ENCODE data around the gene CENPF.
"Not testable (repeated sequence)": the region's sequence is repeated elsewhere in the genome, so short reads cannot be mapped to it uniquely, and the experiment has no call there.

Gene CENPF

GRCh38 chr1:214602764-214603657, at the start of gene CENPF:
Gene CENPF (plus strand): TSS chr1:214603195. CDS start chr1:214613755, 10,560 bp downstream.
- DNase-seq = peak; percentile 97

GRCh38 chr1:214557952-214558735, 44.9 kb upstream of the CENPF start:
- no peak for DNase-seq

GRCh38 chr1:214563881-214564280, 39.1 kb upstream of the CENPF start:
- DNase-seq = no peak

- DNase-seq = no peak
Observed at GRCh38 chr1:214565310-214565709, 37.7 kb upstream of the CENPF start.

DNA sequence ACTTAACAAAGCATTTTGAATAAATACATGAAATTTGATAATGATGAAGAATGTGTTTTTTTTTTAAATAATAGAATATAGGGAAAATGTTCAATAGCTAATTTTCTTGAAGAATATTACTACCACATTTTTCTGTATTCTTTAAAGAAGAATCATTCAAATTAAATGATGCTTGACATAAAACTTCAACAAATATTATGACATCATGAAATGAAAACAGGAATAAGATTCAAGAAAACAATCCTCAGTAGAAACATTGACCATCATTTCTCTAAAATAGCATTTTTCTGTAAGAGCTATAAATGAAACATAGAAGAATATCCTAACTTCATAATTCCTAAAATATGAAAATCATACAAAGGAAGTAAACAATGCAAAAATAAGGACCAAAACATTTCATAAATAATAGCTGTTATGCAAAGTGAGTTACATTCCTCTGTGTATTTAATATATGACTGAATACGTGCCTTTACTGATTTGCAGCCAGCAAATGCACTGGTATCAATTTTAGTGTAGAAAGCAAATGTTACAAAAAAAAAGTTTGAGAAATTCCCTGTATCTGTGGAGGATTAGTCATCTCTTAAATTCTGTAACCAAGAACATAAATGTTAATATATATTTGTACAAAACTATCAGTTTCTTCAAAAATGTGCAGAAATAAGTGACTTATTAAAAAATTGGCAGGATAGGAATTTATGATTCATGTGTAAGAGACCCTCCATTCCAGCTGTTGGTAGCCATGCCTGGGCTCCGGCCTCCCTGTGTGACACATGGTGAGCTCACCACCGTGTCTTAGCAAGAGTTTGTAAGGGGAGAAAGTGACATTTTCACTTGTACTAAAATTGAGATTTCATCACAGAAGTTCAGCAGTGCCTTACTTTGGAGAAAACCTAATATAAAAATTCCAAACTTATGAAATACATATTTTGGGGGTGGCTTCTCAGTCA, 36.6 kb upstream of the CENPF start:
- no peak for DNase-seq

DNA sequence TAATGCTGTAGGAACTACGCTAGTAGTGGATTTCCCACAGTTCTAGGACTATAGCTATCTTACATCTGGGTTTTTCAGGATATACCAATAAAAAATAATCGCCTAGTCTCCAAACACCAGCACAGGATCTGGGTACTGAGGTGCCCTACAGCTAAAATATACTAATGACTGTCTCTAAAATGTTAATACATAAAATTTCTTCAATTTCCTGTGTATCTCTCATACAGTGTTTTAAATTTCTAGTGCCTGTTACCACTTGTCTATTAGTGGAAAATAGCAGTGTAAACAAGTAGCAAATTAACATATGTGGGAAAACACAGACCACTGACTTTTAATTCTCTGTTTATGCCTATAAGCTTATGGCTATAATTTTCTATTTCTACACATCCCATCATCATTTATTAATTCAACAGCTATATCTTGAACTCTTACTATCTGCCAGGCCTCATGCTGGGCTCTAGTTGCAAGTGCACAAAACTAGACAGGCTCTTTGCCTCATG, 35.5 kb upstream of the CENPF start:
- DNase-seq = no peak

- DNase-seq = no peak
Observed at GRCh38 chr1:214568328-214568727, 34.7 kb upstream of the CENPF start.

DNA sequence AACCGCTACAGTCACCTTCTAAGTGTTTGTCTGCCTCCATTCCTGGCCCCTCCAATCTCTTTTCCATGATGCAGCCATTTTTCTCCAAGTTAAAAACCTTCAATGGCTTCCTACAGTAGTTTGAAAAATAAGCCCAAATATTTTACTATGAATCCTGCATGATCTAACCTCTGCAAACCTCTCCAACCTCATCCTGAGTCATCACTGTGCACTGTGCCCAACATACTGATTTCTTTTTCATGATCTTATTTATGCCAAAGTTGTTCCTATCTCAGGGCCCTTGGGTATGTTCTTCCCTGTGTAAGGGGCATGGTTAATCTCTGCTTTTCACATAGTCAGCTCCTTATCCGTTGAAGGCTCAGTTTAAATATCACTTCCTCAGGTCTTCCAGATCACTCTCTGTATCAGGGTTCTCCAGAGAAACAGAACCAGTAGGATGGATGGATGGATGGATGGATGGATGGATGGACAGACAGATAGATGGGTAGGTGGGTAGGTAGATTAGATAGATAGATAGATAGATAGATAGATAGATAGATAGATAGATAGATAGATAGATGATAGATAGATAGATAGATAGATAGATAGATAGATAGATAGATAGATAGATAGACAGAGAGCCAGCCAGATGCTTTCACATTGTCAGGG, 33.5 kb upstream of the CENPF start:
- DNase-seq = no peak

GRCh38 chr1:214570442-214570841, 32.6 kb upstream of the CENPF start:
- no peak for DNase-seq

- no peak for DNase-seq
Observed at GRCh38 chr1:214571281-214571680, 31.7 kb upstream of the CENPF start.

GRCh38 chr1:214573386-214574318, 29.3 kb upstream of the CENPF start:
- no peak for DNase-seq

GRCh38 chr1:214574598-214575411, 28.2 kb upstream of the CENPF start:
- no peak for DNase-seq

- DNase-seq = not testable (repeated sequence)
Observed at GRCh38 chr1:214576120-214576519, 26.9 kb upstream of the CENPF start.

- no peak for DNase-seq
Observed at GRCh38 chr1:214579183-214579582, 23.8 kb upstream of the CENPF start.

GRCh38 chr1:214581785-214582184, 21.2 kb upstream of the CENPF start:
- DNase-seq = no peak

- no peak for DNase-seq
Observed at GRCh38 chr1:214582289-214582891, 20.6 kb upstream of the CENPF start.

- no peak for DNase-seq
Observed at GRCh38 chr1:214583113-214583512, 19.9 kb upstream of the CENPF start.

GRCh38 chr1:214583824-214584554, 19.0 kb upstream of the CENPF start:
- DNase-seq = no peak

Measured in CD4-positive, alpha-beta T cell treated with Interleukin-17A for 1 hour (primary cell).